AML-193 (cell line): ENCODE data around the gene EVX2.

ENCODE experiments used
- DNase-seq, 2 experiments: peaks; one replicate each; lab custom pipeline; 2025; lab: John Stamatoyannopoulos, UW

EVX2 gene

DNA sequence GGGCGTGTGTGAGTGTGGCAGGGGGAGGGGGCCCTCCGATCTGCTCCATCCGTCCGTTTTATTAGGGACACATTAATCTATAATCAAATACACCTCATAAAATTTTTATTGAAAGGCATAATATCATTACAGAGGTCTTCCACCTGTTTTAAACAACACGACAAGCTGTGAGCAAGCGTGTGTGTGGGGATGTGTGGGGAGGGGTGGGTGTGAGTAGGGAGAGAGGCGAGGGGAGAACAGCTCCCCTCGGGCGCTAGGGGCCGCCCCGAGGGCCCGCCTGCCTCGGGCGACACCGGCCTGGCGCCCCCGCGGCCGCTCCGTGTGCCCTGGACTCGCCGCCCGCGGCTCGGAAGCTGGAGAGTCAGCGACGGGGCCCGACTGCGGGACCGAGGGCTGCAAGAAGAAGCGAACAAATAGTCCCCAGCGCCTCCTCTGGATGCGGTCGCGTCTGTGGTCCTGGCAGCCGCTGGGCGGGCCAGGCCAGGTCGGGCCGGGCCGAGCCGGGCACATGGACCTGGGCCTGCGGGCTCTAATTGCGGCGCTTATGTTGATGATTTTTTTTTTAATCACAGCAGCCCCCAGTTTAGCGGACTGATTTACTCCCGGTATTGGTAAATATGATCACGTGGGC, 38.4 kb upstream of the EVX2 start:
- DNase-seq = no peak

DNA sequence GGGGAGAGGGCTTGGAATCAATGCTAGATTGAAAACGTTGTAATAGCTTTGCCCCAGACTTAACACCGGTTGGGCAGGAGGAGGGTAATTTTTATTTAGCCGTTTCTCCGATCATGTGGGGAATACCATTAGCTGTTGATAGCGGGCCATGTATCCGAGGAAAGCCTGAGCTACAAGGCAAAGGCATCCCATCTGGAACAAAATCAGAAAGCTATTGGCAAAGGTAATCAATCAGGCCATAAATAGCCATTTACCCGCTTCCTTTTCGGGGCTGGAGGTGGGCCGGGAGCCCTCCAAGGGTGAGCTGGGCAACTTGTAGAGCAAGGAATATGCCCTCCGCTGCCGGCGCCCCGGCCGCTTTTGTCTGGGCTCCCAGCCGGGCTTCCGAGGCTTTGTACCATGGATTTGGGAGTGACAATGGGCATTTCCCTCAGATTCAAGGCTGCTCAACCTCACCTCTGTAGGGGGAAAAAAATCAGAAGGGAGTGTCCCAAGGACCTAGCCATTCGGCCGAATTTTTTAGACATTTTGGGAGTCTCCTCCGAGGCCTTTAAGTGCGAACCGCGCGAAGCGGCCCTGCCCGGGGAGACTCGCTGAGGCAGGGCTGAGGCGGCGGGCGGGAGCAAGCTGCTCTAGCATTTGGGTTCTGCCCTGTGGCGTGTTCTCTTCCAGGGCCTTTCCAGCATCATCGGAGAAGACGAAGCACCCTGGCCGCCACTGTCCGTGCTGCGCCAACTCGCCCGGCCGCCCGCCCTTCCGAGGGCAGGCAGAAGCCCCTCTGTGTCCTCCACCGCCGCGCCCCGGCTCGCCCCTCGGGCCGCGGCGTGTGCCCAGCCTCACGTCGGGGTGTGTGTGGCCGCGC, 37.7 kb upstream of the EVX2 start:
- DNase-seq = no peak

GRCh38 chr2:176120364-176121189, 36.8 kb upstream of the EVX2 start:
- DNase-seq = no peak

DNA sequence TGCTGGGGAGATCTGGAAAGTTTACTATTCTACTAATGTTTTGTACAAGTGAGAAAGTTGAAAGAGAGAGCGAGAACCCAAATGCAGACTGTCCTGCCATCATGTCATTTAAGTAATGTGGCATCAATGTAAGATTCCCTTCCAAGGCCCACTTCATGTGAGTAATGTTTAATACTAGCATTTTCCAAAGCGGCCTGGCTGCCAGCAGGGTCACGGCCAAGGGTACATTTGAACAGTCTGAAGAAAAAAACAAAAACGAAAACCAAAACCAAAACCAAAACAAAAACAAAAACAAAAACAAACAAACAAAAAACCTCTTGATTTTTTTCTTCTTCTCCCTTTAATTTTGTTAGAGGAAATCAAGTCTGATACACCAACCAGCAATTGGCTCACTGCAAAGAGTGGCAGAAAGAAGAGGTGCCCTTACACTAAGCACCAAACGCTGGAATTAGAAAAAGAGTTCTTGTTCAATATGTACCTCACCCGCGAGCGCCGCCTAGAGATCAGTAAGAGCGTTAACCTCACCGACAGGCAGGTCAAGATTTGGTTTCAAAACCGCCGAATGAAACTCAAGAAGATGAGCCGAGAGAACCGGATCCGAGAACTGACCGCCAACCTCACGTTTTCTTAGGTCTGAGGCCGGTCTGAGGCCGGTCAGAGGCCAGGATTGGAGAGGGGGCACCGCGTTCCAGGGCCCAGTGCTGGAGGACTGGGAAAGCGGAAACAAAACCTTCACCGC, 35.0 kb upstream of the EVX2 start:
- no peak for DNase-seq

DNA sequence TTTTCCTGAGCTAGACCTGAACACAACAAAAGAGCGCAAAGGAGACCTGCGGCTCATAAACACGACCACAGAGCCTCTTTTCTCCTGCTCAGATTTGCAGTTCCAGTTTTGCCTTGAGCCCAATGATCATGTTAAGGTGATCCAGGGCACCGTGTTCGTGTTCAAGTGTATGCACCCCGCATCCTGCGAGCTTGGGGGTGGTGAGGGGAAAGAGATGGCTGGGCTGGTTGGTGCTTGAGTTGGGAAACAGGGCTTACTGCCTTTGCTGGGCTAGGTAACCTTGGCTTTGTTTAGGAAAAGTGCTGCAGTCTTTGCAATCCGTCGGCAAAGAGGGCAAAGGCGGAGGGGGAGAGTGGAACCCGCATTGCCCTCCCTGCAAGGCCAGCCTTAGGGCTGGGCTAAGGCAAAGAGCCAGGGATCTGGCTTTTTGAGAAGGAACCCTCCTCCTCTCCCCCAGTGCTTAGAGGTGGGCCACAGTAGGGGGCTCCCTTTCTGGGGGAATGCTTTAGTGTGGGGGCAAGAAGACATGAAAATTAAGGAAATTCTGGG, 34.1 kb upstream of the EVX2 start:
- no peak for DNase-seq

GRCh38 chr2:176117162-176117822, 33.5 kb upstream of the EVX2 start:
- DNase-seq = no peak

DNA sequence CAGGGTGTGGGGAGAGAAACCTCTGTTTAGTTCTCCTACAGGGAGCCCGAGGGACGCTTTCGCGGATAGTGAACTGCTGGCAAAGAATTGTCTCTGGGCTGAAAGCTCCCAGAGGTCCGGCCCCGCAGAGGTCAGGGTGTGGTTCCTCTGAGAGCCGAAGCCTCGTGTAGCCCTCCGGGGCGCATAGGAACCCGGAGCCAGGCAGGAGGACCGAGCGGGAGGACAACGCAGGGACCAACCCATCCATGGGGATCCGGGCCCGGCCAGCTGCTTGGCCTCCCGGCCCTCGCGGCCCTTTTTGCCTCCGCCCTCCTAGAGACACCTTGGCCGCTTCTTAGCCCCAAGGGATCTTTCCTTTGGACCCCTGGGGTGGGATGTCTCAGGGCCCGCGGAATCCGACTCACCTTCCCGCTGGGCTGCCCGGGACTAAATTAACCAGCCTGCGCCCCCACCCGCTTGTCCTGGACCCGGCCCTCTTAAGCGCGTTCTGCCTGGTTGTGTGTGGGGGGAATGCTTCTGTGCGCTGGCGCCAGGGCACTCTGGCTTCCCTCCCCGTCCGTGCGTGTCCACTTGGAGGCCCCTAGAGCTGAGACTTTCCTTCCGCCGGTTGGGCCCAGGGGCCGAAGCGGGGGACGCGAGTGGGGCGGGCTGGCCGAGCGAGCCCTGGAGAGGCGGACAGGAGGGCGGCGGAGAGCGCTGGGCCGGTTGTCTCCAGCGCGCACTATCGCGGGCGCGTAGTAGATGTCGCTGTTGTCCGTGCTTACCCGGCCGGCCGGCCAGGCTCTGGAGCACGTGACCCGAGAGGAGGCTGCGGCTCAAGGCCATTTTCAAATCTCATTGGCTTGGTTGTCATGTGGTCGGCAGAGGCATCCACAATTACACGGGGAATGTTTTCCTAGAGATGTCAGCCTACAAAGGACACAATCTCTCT, 32.4 kb upstream of the EVX2 start, which contains the start of gene HOXD10:
HOXD10 (plus strand) TSS at position 896 of the 931 bp plus-strand sequence. CDS start 56 bp downstream, outside the sequence.
- no peak for DNase-seq

DNA sequence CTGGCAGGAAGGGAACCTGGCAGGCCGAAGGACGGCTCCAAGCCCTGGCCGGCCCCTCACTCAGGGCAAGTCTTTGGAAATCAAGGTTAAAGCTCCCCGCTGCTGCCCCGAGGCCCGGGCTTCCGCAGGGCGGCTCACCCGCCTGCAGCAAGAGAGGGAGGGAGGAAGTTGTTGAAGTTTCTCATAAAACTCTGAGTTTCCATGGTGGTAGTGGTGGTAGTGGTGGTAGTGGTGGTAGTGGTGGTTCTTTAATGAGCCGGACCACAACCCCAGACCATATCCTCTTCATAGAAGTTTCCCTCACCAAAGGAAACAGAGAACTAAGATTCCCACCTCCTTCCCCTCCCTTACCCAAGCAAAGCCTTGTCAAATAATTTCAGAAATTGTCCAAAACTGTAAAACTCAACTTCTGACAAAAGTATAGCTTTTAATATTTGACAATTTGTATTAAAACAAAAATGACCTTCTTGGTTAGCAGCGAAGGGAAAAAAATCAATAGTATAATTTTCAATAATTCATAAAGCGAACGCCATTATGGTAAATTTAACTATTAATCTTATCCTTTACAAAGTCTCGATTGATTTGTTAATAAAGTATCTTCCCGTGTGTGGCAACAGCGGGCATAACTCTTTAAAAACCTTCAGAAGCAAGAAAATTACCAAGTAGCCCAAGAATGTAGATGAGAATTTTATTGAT, 31.3 kb upstream of the EVX2 start:
- no peak for DNase-seq

DNA sequence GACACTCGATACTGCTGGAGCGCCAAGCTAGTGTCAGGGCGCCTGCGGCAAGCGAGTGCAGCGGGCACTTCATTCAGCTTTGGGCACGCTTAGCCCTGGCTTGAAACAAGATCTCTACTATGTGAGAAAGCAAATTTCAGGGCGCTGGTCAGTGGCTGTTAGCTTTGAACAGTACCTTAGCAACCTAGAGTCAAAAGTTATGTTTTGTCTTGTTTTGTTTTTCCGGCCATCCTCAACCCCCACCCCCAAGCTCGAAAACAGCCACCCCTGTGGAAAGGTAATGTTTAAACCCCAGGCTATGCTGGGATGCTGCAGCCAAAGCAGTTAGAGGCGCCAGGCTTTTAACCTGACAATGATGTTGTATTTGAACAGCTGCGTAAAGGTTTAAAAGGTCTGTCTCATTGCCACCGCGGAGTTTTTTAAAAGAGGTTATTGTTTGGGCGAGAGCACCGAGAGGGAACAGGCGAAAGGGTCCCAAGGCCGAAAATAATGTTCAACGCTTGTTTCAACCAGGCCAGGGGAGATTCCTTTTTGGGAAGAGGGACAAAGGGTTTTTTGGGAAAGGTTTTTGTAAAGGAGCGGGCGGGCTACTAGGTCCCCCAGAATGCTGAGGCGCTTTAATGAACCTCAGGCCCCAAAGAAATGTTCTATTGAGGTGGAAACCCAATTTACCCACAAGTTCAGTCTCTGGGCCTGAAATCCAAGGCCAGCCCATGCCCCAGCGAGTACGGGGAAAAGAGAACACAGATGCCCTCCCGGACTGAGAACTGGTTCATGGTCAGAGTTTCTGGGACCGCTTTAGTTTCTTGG, 30.6 kb upstream of the EVX2 start:
- DNase-seq = no peak

GRCh38 chr2:176112375-176113302, 28.9 kb upstream of the EVX2 start:
- no peak for DNase-seq

DNA sequence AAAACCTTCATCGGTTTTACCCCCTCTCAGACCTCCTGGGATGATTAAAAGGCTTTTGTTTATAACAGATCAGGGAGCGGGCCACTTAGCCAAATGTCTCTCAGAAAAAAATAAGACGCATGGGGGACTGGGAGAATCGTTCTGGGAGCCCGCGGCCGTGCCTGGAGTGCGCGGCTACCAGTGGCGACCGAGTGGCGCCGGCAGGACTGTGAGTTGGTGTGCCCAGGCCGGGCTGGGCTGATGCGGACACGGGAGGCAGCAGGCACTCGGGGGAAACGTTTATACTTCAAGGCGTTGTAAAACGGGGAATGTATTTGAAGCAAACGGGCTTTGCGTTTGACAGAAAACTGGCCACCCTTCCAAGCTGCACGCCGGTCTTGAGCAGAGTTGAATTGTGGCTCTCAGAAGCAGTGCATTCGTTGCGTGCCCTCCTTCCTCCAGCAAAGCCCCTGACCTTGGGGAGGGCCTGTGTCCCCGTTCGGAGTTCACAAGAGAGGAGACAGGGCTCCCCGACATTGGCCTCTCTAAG, 28.1 kb upstream of the EVX2 start:
- no peak for DNase-seq

DNA sequence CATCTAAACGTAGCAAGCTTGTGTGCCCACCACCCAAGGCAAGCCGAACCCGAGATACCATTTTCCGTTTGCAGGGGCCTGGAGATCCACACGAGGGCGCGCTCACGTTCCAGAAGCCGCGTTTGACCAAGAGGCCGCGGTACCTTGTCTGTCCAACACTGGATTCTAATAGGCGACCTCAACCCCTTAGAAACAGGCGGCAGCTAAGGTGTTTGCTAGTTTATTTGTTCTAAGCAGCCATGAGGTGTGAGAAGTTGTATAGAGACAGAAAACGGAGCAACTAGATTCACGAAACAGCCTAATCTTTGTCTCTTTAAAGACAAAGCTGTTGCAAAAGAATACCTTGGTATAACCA, 27.5 kb upstream of the EVX2 start:
- DNase-seq = no peak

GRCh38 chr2:176110415-176111308, 26.9 kb upstream of the EVX2 start:
- no peak for DNase-seq

DNA sequence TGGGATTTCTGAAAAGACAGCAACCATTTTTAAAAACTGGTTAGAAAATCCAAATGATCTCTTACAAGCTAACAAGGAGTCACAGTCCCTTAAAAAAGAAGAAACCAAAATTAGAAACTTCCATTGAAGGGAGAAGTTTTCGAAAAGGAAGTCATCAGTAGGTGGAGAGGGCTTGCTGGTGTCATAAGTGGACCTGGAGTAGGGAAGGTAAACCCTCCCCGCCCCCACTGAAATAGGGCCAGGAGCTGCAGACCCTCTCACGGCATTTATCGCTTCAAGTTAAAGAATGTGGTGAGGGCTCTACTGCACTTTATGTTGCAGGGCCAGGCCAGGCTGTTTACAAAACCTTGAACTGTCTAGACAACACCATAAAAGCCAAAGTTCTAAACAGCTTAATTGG, 26.2 kb upstream of the EVX2 start:
- DNase-seq = no peak

GRCh38 chr2:176109192-176109901, 25.6 kb upstream of the EVX2 start:
- no peak for DNase-seq
